Ecto neural progenitor cell (in vitro differentiated cells): ENCODE results near the gene NOTCH1.
A peak's percentile ranks its signal among the peaks of the same experiment; 100 is the strongest.

Experiments used
- DNase-seq: peaks from one replicate; pipeline ENCODE4 v3.0.0-alpha.2; 2018; ENCODE audit warnings: low spot score

Gene NOTCH1

GRCh38 chr9:136501686-136502085, 44.2 kb downstream of the NOTCH1 start:
- DNase-seq = no peak

DNA sequence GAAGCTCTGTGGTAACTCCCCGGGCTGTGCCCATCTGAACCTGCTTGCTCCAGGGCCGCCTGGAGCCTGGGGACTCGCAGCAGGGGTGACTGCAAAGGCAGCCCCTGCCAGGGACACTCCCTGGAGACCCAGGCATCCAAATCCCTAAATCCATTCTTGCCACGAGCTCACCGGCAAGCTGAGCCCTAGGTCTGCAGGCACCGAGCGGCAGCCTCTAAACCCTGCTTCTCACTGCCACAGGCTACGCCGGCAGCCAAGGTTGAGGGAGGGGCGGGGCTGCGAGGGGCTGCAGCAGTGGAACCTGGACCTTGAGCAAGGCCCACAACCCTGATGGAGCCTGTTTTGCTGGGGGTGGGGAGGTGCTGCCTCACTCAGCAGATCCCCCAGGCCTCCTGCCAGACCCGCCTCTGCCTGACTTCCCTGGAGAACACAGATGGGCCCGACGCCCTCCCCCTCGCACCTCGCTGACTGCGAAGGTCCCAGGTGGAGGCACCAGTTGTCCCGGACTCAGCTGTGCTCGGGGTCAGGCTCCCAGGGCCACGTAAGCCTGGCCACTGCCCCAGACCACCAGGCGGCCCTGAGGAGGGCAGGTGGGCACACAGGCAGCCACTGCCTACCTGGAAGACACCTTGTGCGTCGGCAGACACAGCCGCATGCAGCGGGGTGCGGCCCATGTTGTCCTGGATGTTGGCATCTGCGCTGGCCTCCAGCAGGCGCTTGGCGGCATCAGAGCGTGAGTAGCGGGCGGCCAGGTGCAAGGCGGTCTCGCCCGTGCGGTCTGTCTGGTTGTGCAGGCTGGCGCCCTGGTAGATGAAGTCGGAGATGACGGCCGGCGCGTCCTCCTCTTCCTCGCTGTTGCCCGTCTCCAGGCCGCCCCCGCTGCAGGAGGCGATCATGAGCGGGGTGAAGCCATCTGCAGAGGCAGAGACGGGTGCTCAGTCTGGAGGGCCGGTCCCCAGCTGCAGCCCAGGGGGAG, 45.6 kb downstream of the NOTCH1 start:
- no peak for DNase-seq

DNA sequence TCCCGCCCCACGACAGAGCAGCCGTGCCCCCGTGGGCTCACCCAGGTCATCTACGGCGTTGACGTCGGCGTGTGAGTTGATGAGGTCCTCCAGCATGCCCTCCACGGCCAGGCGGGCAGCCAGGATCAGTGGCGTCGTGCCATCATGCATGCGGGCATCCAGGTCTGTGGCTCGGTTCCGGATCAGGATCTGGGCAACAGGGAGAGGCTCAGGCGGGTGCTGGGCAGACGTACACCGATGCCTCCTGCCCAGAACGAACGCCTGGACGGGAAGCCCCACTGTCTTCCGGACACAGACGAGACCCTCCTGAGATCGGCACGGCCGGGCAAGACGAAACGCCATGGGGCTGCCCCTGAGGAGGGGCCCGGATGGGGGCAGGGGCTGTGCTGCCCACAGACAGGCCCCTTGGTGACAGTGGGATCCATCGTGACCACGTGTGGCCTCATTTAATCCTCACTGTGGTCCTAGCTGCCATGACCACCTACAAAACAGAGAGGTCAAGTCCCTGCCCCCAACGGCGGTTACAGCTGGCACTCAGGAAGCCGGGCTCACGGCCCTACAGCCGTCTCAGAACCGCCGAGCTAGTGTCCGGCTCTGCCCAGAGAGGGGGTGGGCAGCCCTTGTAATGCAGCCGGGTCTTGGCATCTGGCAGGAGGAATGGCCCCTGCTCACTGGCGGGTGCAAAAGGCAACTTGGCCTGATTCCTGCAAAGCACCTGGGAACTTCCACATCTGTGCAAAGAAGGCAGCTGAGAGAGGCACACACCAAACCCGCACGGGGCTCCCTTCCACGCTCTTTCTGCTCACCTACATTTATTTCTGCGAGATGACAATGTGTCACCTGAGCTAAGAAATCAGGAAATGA, 46.5 kb downstream of the NOTCH1 start:
- no peak for DNase-seq

GRCh38 chr9:136497916-136498695, 47.7 kb downstream of the NOTCH1 start:
- DNase-seq = no peak

- no peak for DNase-seq
Observed at GRCh38 chr9:136496801-136497620, 48.8 kb downstream of the NOTCH1 start.

DNA sequence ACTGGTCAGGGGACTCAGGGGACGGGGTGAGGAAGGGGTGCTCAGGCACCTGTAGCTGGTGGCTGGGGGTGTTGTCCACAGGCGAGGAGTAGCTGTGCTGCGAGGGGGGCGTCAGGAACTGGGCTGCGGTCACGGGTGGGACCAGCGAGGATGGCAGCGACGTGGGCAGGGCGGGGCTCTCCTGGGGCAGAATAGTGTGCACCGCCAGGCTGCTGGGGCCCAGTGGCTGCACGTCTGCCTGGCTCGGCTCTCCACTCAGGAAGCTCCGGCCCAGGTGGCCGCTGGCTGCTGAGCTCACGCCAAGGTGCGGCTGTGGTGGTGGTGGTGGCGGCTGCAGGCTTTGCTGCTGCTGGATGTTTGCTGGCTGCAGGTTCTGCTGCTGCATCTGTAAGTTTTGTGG, 49.7 kb downstream of the NOTCH1 start:
- DNase-seq = no peak

DNA sequence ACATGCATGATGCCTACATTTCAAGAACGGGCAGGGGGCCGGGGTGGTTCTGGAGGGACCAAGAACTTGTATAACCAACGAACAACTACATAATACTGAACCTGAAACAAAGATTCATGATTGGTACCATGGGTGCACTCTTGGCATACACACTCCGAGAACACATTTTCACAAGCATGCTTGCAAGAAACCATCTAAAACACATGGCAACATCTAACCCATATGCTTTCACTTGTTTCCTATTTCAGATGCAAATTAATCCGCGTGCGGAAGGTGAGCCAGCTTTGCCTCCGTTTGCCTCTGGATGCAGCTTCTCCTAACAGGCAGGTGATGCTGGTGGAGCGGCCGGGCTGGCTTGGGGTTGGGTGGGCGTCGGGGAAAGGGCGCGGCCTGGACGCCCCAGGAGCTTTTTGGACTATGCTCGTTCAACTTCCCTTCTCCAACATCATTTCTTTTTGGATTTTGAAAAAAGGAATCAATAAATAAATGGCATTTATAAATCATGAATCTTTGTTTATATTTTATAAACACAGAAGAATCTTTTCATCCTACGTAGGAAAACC, 50.5 kb downstream of the NOTCH1 start:
- no peak for DNase-seq

- no peak for DNase-seq
Observed at GRCh38 chr9:136494531-136495215, 51.2 kb downstream of the NOTCH1 start.

DNA sequence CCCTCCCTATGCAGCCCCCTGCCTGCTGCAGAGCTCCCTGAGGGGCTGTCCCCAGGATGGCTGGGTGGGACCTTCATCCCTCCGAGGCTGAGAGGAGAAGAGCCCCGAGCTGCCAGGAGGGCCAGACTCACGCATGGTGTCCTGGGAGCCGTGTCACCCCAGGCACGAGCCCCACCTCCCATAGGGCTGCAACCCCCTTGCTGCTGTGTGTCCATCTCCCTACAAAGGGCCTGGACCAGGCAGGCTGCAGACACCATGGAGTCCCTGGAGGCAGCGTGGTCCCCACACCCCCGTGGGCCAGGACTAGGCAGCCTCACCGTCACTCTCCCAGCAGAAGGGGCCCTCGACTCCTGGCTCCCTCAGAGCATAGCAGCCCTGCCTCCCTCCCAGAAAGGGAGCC, 51.8 kb downstream of the NOTCH1 start:
- DNase-seq = no peak

DNA sequence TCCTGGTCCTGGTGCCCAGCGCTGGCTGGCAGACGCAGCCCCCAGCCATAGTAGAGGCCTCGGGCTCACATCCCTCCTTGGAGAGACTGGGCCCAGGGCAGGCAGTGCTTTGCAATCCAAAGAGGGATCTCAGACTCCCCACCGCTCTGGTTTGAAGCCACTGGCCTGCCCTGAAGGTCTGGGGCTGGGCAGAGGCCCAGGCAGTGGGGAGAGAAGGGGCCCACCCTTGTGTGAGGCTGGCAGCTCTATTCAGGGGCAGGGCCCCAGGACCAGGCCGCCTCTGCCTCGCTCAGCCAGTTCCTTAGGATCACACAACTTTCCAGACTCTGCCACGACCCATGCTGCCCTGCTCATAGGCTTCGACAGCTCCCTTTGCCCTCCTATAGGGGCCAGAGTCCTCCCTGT, 52.3 kb downstream of the NOTCH1 start:
- DNase-seq = no peak

DNA sequence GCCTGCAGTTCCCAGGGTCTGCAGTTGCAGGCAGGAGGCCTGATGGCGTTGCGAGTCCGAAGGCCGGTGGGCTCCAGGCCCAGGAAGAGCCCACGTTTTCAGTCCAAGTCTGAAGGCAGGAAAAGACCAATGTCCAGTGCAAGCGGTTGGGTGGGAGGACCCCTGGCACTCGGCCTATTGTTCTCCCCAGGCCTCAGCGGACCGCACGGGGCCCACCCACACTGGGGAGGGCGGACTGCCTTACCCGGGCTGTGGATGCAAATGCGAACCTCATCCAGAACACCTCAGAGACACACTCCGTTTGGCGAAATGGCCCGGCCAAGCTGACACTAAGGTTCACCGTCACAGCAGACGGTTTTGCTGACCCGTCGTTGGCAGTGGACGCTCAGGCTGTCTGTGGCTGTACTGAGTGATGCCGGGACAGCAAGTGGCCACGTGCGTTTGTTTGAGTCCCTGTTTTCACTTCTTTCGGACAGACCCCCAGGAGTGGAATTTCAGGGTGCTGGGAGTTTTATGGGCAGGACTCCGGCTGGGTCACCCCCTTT, 52.8 kb downstream of the NOTCH1 start:
- DNase-seq = no peak

GRCh38 chr9:136489731-136490130, 56.1 kb downstream of the NOTCH1 start:
- no peak for DNase-seq

- peak; percentile 84 for DNase-seq
Observed at GRCh38 chr9:136488247-136489214, 57.3 kb downstream of the NOTCH1 start.

- DNase-seq = no peak
Observed at GRCh38 chr9:136487672-136488071, 58.2 kb downstream of the NOTCH1 start.

DNA sequence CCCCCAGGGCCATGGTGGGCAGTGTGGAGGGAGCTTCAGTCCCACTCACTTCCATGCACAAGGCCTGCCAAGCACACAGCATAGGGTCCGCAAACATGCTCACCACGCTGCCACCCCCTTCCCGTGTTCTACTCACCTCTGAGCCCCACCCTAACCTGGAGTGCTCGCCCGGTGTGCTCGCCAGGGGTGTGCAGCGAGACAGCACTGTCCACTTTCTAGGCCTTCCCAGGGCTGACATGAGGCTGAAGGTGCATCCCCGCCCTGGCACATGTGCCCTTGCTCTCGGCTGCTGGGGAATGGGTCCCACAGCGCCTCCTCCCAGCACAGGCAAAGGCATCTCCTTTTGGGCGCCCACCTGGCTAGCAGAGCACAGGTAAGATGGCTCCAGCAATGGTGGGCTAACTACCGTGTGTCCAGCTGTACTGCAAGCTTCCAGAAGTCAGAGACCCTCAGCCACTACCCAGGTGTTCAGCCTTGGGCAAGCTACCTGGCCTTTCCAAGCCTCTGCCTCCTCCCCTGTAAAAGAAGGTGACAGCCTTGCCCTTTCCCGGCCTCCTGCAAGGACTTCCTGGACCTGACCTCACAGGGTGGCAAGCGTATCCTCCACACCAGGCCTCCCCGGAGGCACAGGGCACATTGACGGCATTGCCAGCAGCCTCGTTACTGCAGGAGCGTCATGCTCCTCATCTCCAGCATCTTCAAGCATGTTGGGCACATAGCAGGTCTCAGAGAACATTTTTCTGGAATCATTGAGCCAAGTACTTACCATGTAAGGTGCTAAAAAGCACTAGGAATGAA, 58.8 kb downstream of the NOTCH1 start:
- no peak for DNase-seq

- DNase-seq = no peak
Observed at GRCh38 chr9:136486131-136486530, 59.7 kb downstream of the NOTCH1 start.

DNA sequence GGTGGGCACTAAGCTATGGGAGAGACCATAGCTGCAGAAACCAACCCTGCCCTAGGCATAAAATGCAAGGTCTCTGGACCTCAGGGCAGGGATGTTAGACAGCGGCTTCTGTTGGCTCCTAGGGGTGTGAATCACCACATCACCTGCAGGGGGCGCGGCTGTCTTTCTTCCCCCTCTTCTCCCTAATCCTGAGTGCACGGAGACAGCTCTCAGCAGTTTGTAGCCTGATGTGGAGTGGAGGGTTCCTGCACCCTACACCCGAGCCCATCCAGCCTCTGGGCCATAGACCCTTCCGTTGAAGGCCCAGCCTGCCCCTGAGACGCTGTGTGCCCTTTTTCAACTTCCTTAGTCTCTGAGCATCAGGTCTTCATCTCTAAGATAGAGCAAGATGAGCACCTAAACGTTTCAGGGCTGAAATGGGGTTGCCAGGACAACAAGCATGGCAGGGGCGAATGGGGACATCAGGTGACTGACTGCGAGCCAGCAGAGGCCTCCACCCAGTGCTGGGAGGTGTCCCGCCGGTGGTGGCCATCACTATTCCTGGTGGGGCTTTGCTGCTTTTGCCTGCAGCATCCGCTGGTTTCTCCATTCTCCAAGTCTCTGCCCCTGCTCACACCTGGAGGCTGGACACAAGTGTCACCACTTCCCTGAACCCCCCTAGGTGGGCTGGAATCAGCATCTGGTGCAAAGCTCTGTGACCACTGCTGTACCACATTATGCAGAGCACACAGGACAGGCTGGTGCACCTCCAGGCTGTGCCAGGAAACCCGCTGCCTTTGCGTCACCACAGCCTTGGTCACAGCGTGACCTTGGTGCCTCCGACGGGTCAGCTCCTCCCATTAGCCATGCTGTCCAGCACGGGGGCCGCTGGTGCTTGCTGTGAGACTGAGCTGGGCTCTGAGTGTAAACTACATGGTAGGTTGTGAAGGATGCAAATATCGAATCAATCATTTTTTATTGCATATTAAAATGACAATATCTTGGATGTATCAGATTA, 60.5 kb downstream of the NOTCH1 start:
- DNase-seq = peak; percentile 90
